ENCODE measurements around the gene ERVH48-1.
"Not testable (repeated sequence)": the region's sequence is repeated elsewhere in the genome, so short reads cannot be mapped to it uniquely, and the experiment has no call there.

ERVH48-1 gene

DNA sequence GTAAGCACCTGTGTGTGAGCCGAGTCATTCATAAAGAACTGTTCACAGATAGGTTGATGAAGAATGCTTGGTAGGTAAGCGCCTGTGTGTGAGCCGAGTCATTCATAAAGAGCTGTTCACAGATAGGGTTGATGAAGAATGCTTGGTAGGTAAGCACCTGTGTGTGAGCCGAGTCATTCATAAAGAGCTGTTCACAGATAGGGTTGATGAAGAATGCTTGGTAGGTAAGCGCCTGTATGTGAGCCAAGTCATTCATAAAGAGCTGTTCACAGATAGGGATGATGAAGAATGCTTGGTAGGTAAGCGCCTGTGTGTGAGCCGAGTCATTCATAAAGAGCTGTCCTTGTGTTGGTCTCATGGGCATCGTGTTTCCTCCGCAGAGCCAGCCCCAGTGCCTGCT is 16.9 kb downstream of the ERVH48-1 start:
- DNase-seq (ENCODE audit: low spot score) = not testable (repeated sequence)

- DNase-seq (ENCODE audit: low spot score) = no peak
These were observed 19.2 kb downstream of the ERVH48-1 start for GRCh38 chr21:42906233-42906632.

GRCh38 chr21:42905195-42905594 is 20.2 kb downstream of the ERVH48-1 start:
- no peak for DNase-seq (ENCODE audit: low spot score)

DNA sequence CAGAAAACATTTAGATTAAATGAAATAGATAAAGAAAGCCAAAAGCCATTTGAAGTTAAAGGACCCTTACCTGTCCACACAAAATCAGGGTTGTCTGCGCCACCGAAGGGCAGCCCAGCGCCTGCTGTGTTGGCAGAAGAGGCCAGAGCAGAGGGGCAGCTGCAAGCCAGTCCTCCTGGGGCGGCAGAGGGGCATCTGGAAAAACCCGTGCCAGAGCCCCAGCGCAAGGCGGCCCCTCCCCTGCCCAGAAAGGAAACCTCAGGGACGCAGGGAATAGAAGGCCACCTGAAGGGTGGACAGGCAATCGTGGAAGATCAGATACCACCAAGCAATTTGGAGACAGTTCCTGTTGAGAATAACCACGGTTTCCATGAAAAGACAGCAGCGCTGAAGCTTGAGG is 21.6 kb downstream of the ERVH48-1 start:
- no peak for DNase-seq (ENCODE audit: low spot score)

GRCh38 chr21:42900446-42900845 is 25.0 kb downstream of the ERVH48-1 start:
- no peak for DNase-seq (ENCODE audit: low spot score)

GRCh38 chr21:42892931-42893755 is 32.3 kb downstream of the ERVH48-1 start, which contains the start of gene NDUFV3:
TSS of gene NDUFV3 (plus strand) at chr21:42893309. CDS start at chr21:42893334, 25 bp downstream.
- DNase-seq (ENCODE audit: low spot score) = peak; percentile 99

GRCh38 chr21:42892582-42892930 is 32.9 kb downstream of the ERVH48-1 start:
- no peak for DNase-seq (ENCODE audit: low spot score)

DNA sequence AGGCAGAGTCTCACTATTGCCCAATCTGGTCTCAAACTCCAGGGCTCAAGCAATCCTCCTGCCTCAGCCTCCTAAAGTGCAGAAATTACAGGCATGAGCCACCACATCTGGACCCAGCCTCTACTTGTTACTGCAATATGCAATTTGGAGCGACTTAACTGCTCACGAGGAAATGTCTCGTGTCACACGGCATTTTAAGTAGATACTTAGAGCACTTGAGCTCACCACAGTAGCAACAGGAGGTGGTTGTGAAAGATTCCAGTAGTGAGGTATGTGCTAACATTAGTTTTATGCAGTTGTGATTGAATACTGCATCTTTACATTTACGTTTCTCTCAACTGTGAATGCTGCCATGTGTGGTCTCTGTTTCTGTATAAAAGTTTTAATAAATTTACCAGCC is 38.1 kb downstream of the ERVH48-1 start:
- DNase-seq (ENCODE audit: low spot score) = no peak

DNA sequence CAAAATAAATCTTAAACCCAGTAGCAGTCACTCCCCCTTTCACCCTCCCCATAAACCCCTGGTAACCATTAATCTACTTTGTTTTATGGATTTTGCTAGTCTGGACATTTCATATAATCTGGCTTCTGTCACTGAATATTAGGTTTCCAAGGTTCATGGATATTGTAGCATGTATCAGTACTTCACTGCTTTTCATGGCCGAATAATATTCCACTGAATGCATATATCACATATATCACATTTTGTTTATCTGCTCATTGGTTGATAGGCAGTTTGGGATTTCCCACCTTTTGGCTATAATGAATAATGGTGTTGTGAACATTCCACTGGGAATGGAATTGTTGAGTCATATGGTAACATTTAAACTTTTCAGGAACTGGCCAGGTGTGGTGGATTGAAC is 41.5 kb downstream of the ERVH48-1 start:
- DNase-seq (ENCODE audit: low spot score) = no peak

DNA sequence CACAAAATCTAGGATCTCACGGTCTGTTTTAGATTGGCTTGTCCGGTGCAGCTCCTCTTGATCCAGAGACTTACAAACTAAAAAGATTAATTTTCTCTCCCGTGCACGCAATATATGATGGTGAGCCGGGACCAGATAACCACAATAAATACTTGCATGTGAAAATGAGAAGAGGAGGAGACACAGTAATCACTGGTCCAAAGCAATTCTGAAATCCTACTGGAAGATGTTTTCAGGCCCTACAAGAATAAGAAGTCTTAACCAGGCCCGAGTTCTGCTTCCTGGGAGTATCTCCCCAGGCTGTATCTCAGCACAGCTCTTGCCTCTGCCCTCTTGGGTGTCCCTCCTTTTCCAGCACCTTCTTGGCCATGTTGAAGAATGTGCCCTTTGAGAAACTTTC is 45.1 kb downstream of the ERVH48-1 start:
- no peak for DNase-seq (ENCODE audit: low spot score)

GRCh38 chr21:42878993-42879787 is 46.2 kb downstream of the ERVH48-1 start, which contains the start of gene WDR4:
TSS of gene WDR4 (minus strand) at chr21:42879539. CDS start at chr21:42879495, 44 bp downstream.
- peak; percentile 96 for DNase-seq (ENCODE audit: low spot score)

- no peak for DNase-seq (ENCODE audit: low spot score)
These were observed 46.8 kb downstream of the ERVH48-1 start for GRCh38 chr21:42878678-42878992.

GRCh38 chr21:42875811-42876210 is 49.6 kb downstream of the ERVH48-1 start:
- DNase-seq (ENCODE audit: low spot score) = not testable (repeated sequence)

DNA sequence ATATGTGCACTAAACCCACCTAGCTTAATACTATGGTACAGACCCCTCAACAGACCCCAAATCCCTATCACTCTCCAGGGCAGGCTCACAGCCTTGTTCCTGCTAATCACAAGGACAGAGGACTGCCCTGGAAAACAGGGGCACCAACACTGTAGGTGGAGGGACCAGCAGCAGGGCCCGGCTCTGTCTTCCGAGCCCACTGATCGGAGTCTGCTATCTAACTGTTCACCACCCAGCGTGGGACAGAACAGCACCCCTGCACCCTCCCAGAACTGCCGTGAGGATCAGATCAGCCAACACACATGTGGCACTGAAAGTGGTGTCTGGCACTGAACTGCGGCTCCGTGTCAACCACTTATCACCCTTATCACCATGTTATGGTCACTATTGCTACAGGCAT is 52.3 kb downstream of the ERVH48-1 start:
- DNase-seq (ENCODE audit: low spot score) = no peak

DNA sequence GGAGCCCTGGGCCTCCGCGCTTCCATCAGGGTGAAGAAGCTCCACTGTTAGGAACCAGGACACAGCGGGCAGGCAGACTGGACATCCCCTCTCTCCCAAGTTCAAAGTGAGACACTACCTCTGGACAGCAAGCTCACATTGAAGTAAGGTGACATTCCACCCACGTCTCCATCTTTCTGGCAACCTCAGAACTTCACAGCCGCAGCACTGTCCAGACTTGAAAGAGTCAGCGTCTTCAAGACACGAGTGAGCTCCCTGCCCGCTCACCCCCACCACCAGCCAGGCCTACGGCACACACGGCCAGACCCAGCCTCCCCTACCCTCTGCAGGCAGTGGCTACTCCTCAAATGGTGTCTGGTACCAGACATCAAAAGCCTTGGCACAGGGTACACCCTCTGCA is 57.2 kb downstream of the ERVH48-1 start:
- no peak for DNase-seq (ENCODE audit: low spot score)

Data from pons (tissue), 1 donor.